Measurements from ENCODE around the gene CILP.

CILP gene

GRCh38 chr15:65175511-65175910 is 35.8 kb downstream of the CILP start:
- DNase-seq = no peak

DNA sequence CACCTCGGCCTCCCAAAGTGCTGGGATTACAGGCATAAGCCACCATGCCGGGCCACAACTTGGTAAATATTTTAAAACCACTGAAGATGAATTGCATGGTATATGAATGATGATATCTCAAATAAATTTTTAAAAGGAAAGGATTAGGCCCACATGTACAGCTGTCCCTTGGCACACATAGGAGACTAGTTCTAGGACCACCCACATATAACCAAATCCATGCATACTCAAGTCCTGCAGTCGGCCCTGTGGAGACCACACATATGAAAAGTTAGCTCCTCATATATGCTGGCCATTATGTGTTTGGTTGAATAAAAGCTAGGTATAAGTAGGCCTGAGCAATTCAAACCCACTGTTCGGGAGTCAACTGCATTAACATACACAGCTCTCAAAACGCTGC is 36.8 kb downstream of the CILP start:
- no peak for DNase-seq
- in situ Hi-C loops (cut with MboI; ENCODE audit: low pct_unique_long_range_greater_than_20kb, low sequenced_read_pairs) = no loop called here

More at GRCh38 chr15:65175511-65175910, 35.8 kb downstream of the CILP start:
- in situ Hi-C loops (cut with MboI; ENCODE audit: low pct_unique_long_range_greater_than_20kb, low sequenced_read_pairs) = no loop called here

- in situ Hi-C loops (cut with MboI; ENCODE audit: low pct_unique_long_range_greater_than_20kb, low sequenced_read_pairs) = no loop called here
- no peak for DNase-seq
Observed at GRCh38 chr15:65172531-65172930, 38.7 kb downstream of the CILP start.

GRCh38 chr15:65171428-65171827 is 39.8 kb downstream of the CILP start:
- no peak for DNase-seq
- in situ Hi-C loops (cut with MboI; ENCODE audit: low pct_unique_long_range_greater_than_20kb, low sequenced_read_pairs) = no loop called here

GRCh38 chr15:65165875-65166274 is 45.4 kb downstream of the CILP start:
- DNase-seq = no peak
- in situ Hi-C loops (cut with MboI; ENCODE audit: low pct_unique_long_range_greater_than_20kb, low sequenced_read_pairs) = no loop called here

DNA sequence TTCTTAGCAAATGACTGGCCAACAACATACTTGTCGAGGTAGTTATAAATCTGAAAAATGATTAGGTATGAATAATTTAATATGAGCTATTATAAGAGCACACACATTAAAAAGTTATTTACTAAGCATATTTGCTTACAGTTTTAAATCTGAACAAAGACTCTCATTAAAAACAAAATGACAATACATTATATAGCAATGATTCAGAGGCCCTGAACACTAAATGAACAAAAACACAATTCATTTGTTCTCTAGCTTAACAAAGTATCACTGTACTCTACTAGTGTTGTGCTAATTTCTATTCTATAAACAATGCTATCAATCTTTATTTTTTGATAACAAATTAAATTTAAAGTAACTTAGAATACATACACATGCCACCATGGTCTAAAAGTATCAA is 47.1 kb downstream of the CILP start:
- DNase-seq = no peak
- in situ Hi-C loops (cut with MboI; ENCODE audit: low pct_unique_long_range_greater_than_20kb, low sequenced_read_pairs) = no loop called here

- DNase-seq = no peak
- in situ Hi-C loops (cut with MboI; ENCODE audit: low pct_unique_long_range_greater_than_20kb, low sequenced_read_pairs) = no loop called here
Observed at GRCh38 chr15:65163041-65163440, 48.2 kb downstream of the CILP start.

- no peak for DNase-seq
- in situ Hi-C loops (cut with MboI; ENCODE audit: low pct_unique_long_range_greater_than_20kb, low sequenced_read_pairs) = no loop called here
Observed at GRCh38 chr15:65156692-65157091, 54.6 kb downstream of the CILP start.

- in situ Hi-C loops (cut with MboI; ENCODE audit: low pct_unique_long_range_greater_than_20kb, low sequenced_read_pairs) = no loop called here
- no peak for DNase-seq
Observed at GRCh38 chr15:65154720-65155119, 56.6 kb downstream of the CILP start.

DNA sequence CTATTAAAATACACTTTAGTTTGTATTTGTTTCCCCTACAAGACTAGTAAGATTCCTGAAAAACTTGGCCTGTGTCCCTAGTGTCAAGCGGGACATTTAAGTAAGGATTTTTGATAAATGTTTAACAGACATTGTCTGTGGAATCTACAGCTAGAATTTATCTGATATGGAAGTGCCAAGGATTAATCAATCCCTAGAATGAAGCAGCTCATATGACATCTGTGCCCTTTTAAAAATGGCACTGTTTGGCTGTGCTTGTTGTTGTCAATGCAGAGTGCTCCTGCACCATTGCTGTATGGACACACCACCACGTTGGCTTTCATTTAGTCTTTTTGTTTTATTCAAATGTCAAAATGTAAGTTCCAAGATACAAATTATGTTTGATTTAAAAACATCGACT is 63.4 kb downstream of the CILP start:
- no peak for DNase-seq
- in situ Hi-C loops (cut with MboI; ENCODE audit: low pct_unique_long_range_greater_than_20kb, low sequenced_read_pairs) = no loop called here

DNA sequence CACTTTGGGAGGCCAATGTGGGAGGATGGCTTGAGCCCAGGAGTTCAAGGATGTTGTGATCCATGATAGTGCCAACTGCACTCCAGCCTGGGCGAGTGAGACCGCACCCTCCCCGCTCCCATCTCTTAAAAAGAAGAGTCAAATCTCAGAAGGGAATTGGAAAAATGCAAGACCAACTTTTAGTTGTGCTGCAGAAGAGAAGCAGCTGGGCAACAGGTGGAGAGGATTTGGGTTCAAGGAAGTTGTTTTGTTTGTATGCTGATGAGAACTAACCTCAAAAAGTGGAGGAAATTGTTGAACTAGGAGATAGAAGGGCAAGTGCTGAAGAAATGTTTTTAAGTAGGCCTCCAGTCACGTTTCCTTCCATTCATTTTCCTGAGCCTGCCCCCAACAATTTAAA is 64.8 kb downstream of the CILP start:
- in situ Hi-C loops (cut with MboI; ENCODE audit: low pct_unique_long_range_greater_than_20kb, low sequenced_read_pairs) = no loop called here
- peak; percentile 21 for DNase-seq
